Measurements from ENCODE around the gene GSG1. TPM values are rescaled to one million over a fixed set of nuclear protein-coding genes. Genes with fewer than 3 reads are reported as not detected.

GSG1 gene
- total RNA-seq, 2 donors from 2014 or later: 0.66 to 2.1 TPM

GRCh38 chr12:13049816-13050215, 53.7 kb downstream of the GSG1 start:
- ATAC-seq (no peak), DNase-seq (peak in 1 of 4 donors; percentile 11)
- no peak overlapping the region for H3K27ac ChIP-seq
- intact Hi-C loops (cut with DNase I): no loop called here
- H3K36me3 ChIP-seq (replicated peaks in 1 of 2; ENCODE audit: insufficient read depth in 1 of 2, low read depth in 2 of 2): no peaks in the 10 kb centered on the region
- WGBS, 2 donors: 65 to 75% methylated on average over 3 of the region's 3 CpGs
- no peak overlapping the region for H3K4me3 ChIP-seq
- peaks cover 0 to 4% (median 0%) of the 10 kb centered on the region in 3 donors for H3K9me3 ChIP-seq
- no peaks in the 10 kb centered on the region for H3K27me3 ChIP-seq
- H3K4me1 ChIP-seq: peaks cover 3% of the 10 kb centered on the region
- no peak for TF ChIP-seq POLR2A (IDR thresholded peaks at IDR 0.05)
- TF ChIP-seq CTCF (IDR thresholded peaks at IDR 0.05): no peak

- TF ChIP-seq POLR2A (IDR thresholded peaks at IDR 0.05) (no peak), CTCF (IDR thresholded peaks at IDR 0.05) (no peak)
- Histone ChIP-seq H3K27me3 (no peaks in the 10 kb centered on the region), H3K27ac (no peak overlapping the region), H3K4me3 (no peak overlapping the region), H3K4me1 (peaks cover 10% of the 10 kb centered on the region), H3K36me3 (replicated peaks in 1 of 2; ENCODE audit: insufficient read depth in 1 of 2, low read depth in 2 of 2) (no peaks in the 10 kb centered on the region), H3K9me3 (no peaks in the 10 kb centered on the region)
- intact Hi-C loops (cut with DNase I): no loop called here
- ATAC-seq (no peak), DNase-seq (no peak)
- 22 to 29% methylated on average over 1 of the region's 1 CpG for WGBS, 2 donors
These were observed 56.5 kb downstream of the GSG1 start for GRCh38 chr12:13046964-13047363.

- H3K27me3 ChIP-seq: no peaks in the 10 kb centered on the region
- no peak overlapping the region for H3K27ac ChIP-seq
- no peak overlapping the region for H3K4me3 ChIP-seq
- WGBS, 2 donors: 98 to 100% methylated on average over 8 of the region's 8 CpGs
- intact Hi-C loops (cut with DNase I): no loop called here
- no peaks in the 10 kb centered on the region for H3K36me3 ChIP-seq (replicated peaks in 1 of 2; ENCODE audit: insufficient read depth in 1 of 2, low read depth in 2 of 2)
- TF ChIP-seq POLR2A (IDR thresholded peaks at IDR 0.05) (no peak), CTCF (IDR thresholded peaks at IDR 0.05) (no peak)
- DNase-seq: no peak
- no peaks in the 10 kb centered on the region for H3K9me3 ChIP-seq
- ATAC-seq: no peak
- H3K4me1 ChIP-seq: peaks cover 10% of the 10 kb centered on the region
These were observed 57.7 kb downstream of the GSG1 start for GRCh38 chr12:13045816-13046215.

GRCh38 chr12:13044906-13045299, 58.6 kb downstream of the GSG1 start:
- H3K27ac ChIP-seq: no peak overlapping the region
- no peak for DNase-seq
- TF ChIP-seq CTCF (IDR thresholded peaks at IDR 0.05): no peak

More at GRCh38 chr12:13044906-13045299, 58.6 kb downstream of the GSG1 start:
- Histone ChIP-seq H3K27me3 (no peaks in the 10 kb centered on the region), H3K9me3 (no peaks in the 10 kb centered on the region), H3K4me1 (peaks cover 10% of the 10 kb centered on the region), H3K36me3 (replicated peaks in 1 of 2; ENCODE audit: insufficient read depth in 1 of 2, low read depth in 2 of 2) (no peaks in the 10 kb centered on the region), H3K4me3 (peak overlapping the region; percentile 81 to 100)
- intact Hi-C loops (cut with DNase I): no loop called here
- ATAC-seq: no peak
- WGBS, 2 donors: 2 to 5% methylated on average over 5 of the region's 5 CpGs
